GM19467 (cell line): ENCODE measurements around the gene TMIGD3.
A peak's percentile ranks its signal among the peaks of the same experiment; 100 is the strongest.

ENCODE experiments used
- ATAC-seq: cut with Tn5 transposase; IDR thresholded peaks from one replicate; pipeline ENCODE4 v1.9.1; 2021; ENCODE audit warnings: mild to moderate bottlenecking, moderate library complexity; ENCODE audit not compliant: unreplicated experiment

The TMIGD3 gene

GRCh38 chr1:111448918-111449702 is 54.3 kb downstream of the TMIGD3 start, which contains the start of the genes ATP5PB and WDR77:
TSS of gene ATP5PB (plus strand) at chr1:111449464. CDS start at chr1:111449542, 78 bp downstream.
TSS of gene WDR77 (minus strand) at chr1:111449256. CDS start at chr1:111449169, 87 bp downstream.
- ATAC-seq: peak; percentile 89

DNA sequence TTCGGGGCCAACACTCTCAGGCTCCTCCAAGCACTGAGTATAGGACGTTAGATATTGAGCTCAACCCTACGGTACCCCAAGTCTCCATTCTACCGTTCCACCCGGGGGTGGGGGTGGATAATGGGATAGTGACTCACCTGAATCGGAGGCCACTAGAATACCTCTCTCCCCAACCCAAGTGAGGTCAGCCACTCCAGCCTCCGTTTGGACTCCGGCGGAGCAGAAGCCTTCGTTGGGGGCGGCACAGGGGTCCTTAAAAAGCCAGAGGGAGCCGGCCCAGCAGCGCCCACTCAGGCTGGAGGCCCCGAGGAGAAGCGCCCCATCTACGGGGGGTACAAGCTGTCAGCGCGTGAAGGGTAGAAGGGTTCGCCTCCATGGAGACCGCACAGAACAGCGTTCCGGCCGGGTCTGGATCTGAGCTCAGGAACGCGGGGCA is 54.9 kb downstream of the TMIGD3 start:
- peak; percentile 20 for ATAC-seq

DNA sequence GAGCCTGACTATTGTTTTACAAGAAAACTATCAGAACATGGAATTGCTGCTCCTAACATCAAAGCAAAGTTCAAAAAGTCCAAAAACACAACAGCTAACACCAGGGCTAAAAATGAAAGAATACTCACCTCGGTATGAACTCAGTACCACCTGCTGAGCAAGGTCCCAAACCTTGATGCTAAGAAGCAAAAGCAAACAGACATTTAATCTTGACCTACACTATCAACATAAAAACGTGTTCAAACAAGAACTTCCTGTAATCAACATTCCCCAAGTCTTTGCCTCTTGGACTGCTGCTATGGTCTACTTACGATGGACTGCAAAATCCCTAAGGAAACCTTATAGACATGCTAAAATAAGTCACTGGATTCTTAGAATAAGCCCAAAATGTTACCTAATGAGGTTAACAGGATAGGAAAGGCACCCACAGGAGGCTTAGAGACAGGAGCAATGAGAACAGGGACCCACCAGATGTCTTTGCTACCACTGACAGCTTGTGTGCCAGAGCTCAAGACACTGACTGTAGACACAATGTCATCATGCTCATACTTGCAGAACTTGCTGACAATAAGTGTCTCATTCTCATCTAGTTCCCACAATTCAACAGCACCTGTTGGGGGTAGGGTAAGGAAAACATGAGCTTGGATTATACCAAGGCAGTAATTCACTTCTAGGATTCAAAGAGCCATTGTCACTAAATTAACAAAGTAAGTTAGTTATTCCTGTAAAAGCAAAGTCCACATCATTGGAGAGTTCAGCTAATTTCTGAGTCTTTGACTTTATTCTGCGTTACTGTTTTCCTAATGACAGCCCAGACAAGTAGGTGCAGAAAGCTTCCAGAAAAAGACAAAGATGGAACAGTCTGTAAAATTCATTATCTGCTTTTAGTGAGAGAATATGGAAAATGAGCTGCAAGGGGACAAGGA is 56.2 kb downstream of the TMIGD3 start:
- ATAC-seq: no peak

DNA sequence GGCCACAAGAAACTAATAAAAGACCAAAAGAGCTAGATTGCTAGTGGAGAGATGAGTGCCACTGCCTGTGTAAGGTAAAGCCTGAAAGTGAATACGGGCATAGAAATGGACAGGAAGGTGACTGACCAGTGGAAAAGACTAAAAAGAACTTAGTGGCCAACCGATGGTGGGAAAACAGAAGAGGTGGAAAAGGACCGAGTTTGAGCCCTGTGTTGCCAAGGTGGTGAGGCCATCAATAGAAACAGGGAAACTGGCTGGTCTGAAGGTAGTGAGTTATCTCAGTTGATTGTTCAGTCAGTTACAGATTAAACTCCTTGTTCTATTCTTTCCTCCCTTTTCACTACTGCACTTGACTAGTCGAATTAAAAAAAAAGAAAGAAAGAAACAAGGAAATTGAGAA is 56.9 kb downstream of the TMIGD3 start:
- ATAC-seq: no peak

- ATAC-seq: no peak
Measured at GRCh38 chr1:111444031-111444430, 59.4 kb downstream of the TMIGD3 start.

GRCh38 chr1:111442457-111442856 is 61.0 kb downstream of the TMIGD3 start:
- no peak for ATAC-seq

DNA sequence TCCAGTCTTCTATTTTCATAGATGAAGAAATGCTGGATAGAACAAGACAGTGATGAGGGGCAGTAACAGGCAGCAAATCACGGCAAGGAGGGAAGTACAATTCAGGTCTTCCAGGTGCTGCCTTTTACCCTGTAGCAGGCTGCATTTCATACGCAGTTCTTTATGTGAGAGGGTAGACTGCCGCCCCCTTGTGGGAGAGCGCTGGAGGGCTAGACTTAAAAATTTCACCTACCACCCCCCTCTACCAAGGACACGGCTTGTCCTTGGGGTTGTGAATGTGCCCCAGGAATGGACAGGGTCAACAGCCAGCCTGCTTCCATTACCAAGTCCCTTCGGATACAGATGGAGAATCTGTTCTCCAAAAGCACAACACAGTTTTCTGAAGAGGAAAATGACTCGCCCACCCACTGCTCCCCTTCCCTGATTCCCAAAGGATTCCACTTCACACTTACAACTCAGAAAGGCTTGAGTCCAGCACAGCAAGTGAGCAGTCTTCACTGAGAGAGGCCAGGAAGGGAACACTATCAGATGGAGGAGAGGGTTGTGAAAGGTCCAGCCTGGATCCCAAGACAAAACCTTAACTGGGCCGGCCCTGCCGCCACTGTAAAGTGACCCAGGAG is 61.8 kb downstream of the TMIGD3 start:
- ATAC-seq: no peak

- ATAC-seq: no peak
Measured at GRCh38 chr1:111439461-111440351, 63.7 kb downstream of the TMIGD3 start.

- no peak for ATAC-seq
Measured at GRCh38 chr1:111436726-111437125, 66.7 kb downstream of the TMIGD3 start.
